ENCODE data around the gene RALGPS1. TPM values are rescaled to one million over a fixed set of nuclear protein-coding genes. Genes with fewer than 3 reads are reported as not detected.

RALGPS1 gene
- total RNA-seq, 2 experiments from 2014 or later, result 14.1 to 14.4 TPM

GRCh38 chr9:127018935-127019334 is 104.4 kb downstream of the RALGPS1 start:
- no peaks in the 10 kb centered on the region for H3K36me3 ChIP-seq (ENCODE audit: insufficient read depth, low read length)
- no peaks in the 10 kb centered on the region for H3K4me1 ChIP-seq (ENCODE audit: insufficient read depth, low read length, poor library complexity, severe bottlenecking)
- ChIA-PET CTCF (ENCODE audit: unreplicated experiment) (no interaction called here), POLR2A (interaction anchor here (1.6 kb wide), 1 partner anchor 8 kb away, joined by 4 read pairs; no protein-coding TSS in a partner anchor)
- no peak overlapping the region for H2AFZ ChIP-seq (ENCODE audit: low read length)
- no peaks in the 10 kb centered on the region for H3K9me2 ChIP-seq (ENCODE audit: insufficient read depth, low read length)
- no TSS peak for BruUV-seq (replicated peaks)
- H3K4me2 ChIP-seq (ENCODE audit: low read length), result no peak overlapping the region
- H3K9me3 ChIP-seq (ENCODE audit: low read length), result no peaks in the 10 kb centered on the region
- TF ChIP-seq CTCF (conservative IDR thresholded peaks at IDR 0.05; ENCODE audit: low read length) (no peak), EZH2phosphoT487 (IDR thresholded peaks at IDR 0.05; ENCODE audit: borderline replicate concordance, low read depth, low read length) (no peak)
- H3K27ac ChIP-seq (ENCODE audit: low read depth, low read length, poor library complexity, severe bottlenecking), result no peak overlapping the region
- no peak for DNase-seq (ENCODE audit: low spot score)
- intact Hi-C loops (cut with micrococcal nuclease; ENCODE audit: unreplicated experiment), result no loop called here
- no peaks in the 10 kb centered on the region for H4K20me1 ChIP-seq (ENCODE audit: insufficient read depth, low read length)
- no peaks in the 10 kb centered on the region for H3K79me2 ChIP-seq (ENCODE audit: insufficient read depth, low read depth, low read length)
- H3K4me3 ChIP-seq (ENCODE audit: low read depth, low read length, poor library complexity, severe bottlenecking), result no peak overlapping the region

- intact Hi-C loops (cut with micrococcal nuclease; ENCODE audit: unreplicated experiment), result no loop called here
- no TSS peak for BruUV-seq (replicated peaks)
- ChIA-PET POLR2A (no interaction called here), CTCF (ENCODE audit: unreplicated experiment) (no interaction called here)
- no peak for DNase-seq (ENCODE audit: low spot score)
- no peak overlapping the region for H3K4me3 ChIP-seq (ENCODE audit: low read depth, low read length, poor library complexity, severe bottlenecking)
- H3K36me3 ChIP-seq (ENCODE audit: insufficient read depth, low read length), result no peaks in the 10 kb centered on the region
- no peak overlapping the region for H2AFZ ChIP-seq (ENCODE audit: low read length)
- H3K9me3 ChIP-seq (ENCODE audit: low read length), result no peaks in the 10 kb centered on the region
- TF ChIP-seq EZH2phosphoT487 (IDR thresholded peaks at IDR 0.05; ENCODE audit: borderline replicate concordance, low read depth, low read length), result no peak
- no peak for TF ChIP-seq CTCF (conservative IDR thresholded peaks at IDR 0.05; ENCODE audit: low read length)
- H3K4me1 ChIP-seq (ENCODE audit: insufficient read depth, low read length, poor library complexity, severe bottlenecking), result no peaks in the 10 kb centered on the region
- H4K20me1 ChIP-seq (ENCODE audit: insufficient read depth, low read length), result no peaks in the 10 kb centered on the region
- no peaks in the 10 kb centered on the region for H3K9me2 ChIP-seq (ENCODE audit: insufficient read depth, low read length)
- no peak overlapping the region for H3K27ac ChIP-seq (ENCODE audit: low read depth, low read length, poor library complexity, severe bottlenecking)
- H3K79me2 ChIP-seq (ENCODE audit: insufficient read depth, low read depth, low read length), result no peaks in the 10 kb centered on the region
- H3K4me2 ChIP-seq (ENCODE audit: low read length), result no peak overlapping the region
Observed at GRCh38 chr9:127020036-127020801, 105.6 kb downstream of the RALGPS1 start.

- H3K9me2 ChIP-seq (ENCODE audit: insufficient read depth, low read length), result no peaks in the 10 kb centered on the region
- H3K36me3 ChIP-seq (ENCODE audit: insufficient read depth, low read length), result no peaks in the 10 kb centered on the region
- no peaks in the 10 kb centered on the region for H4K20me1 ChIP-seq (ENCODE audit: insufficient read depth, low read length)
- no peaks in the 10 kb centered on the region for H3K4me1 ChIP-seq (ENCODE audit: insufficient read depth, low read length, poor library complexity, severe bottlenecking)
- H2AFZ ChIP-seq (ENCODE audit: low read length), result no peak overlapping the region
- no peak for TF ChIP-seq EZH2phosphoT487 (IDR thresholded peaks at IDR 0.05; ENCODE audit: borderline replicate concordance, low read depth, low read length)
- no peak for TF ChIP-seq CTCF (conservative IDR thresholded peaks at IDR 0.05; ENCODE audit: low read length)
- CTCF ChIA-PET (ENCODE audit: unreplicated experiment), result no interaction called here
- no peak overlapping the region for H3K27ac ChIP-seq (ENCODE audit: low read depth, low read length, poor library complexity, severe bottlenecking)
- POLR2A ChIA-PET, result no interaction called here
- no peak overlapping the region for H3K4me3 ChIP-seq (ENCODE audit: low read depth, low read length, poor library complexity, severe bottlenecking)
- BruUV-seq (replicated peaks), result no TSS peak
- no peak for DNase-seq (ENCODE audit: low spot score)
- no peak overlapping the region for H3K4me2 ChIP-seq (ENCODE audit: low read length)
- intact Hi-C loops (cut with micrococcal nuclease; ENCODE audit: unreplicated experiment), result no loop called here
- no peaks in the 10 kb centered on the region for H3K9me3 ChIP-seq (ENCODE audit: low read length)
- no peaks in the 10 kb centered on the region for H3K79me2 ChIP-seq (ENCODE audit: insufficient read depth, low read depth, low read length)
Observed at GRCh38 chr9:127020802-127021078, 106.2 kb downstream of the RALGPS1 start.

Data from OCI-LY7 (cell line).